Measurements from ENCODE around the gene PRKCH.

PRKCH gene

DNA sequence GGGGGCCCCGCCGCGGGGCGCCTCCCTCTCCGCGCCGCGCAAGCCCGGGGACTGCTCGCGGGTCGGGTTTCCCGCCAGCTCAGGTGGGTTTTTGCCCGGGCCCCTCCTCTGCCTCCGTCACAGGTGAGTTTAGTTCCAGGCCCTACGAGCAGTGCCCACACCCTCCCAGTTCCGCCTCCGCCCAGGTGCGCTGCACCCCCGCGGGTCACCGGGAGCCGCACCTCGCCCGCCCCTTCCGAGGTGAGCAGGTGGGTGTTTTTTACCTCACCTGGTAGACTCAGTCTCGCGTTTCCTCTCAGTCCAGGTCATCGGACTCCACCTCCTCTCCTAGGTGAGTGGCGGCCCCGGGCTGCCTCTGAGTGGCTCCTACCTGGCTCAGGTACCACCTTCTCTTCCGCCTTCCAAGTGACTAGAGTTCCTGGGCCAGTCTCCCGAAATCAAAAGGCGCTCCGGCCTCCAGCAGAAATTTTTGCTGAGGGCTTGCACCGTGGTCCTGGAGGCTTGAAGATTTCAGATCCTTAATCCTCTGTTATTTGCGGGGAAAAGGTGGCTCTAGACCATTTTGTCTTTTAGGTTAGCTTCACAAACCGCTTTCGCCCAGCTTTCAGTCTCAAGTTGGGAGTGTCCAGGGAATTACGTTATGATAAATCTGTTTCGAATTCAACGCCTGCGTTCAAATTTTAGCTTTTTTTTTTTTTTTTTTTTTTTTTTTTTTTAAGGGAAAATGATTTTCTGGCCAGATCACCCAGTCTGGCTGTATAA is 40.0 kb upstream of the PRKCH start, which contains the start of gene TMEM30B:
TSS of gene TMEM30B (minus strand) at position 153 of the 762 bp plus-strand sequence. CDS start 191 bp downstream, outside the sequence.
- FAIRE-seq, result no peak
- no peak for DNase-seq (ENCODE audit: insufficient read length, low spot score)
- TF ChIP-seq, protein P1, sequence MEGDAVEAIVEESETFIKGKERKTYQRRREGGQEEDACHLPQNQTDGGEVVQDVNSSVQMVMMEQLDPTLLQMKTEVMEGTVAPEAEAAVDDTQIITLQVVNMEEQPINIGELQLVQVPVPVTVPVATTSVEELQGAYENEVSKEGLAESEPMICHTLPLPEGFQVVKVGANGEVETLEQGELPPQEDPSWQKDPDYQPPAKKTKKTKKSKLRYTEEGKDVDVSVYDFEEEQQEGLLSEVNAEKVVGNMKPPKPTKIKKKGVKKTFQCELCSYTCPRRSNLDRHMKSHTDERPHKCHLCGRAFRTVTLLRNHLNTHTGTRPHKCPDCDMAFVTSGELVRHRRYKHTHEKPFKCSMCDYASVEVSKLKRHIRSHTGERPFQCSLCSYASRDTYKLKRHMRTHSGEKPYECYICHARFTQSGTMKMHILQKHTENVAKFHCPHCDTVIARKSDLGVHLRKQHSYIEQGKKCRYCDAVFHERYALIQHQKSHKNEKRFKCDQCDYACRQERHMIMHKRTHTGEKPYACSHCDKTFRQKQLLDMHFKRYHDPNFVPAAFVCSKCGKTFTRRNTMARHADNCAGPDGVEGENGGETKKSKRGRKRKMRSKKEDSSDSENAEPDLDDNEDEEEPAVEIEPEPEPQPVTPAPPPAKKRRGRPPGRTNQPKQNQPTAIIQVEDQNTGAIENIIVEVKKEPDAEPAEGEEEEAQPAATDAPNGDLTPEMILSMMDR (IDR thresholded peaks at IDR 0.05; ENCODE audit: insufficient read depth, missing control alignments), result no peak

DNA sequence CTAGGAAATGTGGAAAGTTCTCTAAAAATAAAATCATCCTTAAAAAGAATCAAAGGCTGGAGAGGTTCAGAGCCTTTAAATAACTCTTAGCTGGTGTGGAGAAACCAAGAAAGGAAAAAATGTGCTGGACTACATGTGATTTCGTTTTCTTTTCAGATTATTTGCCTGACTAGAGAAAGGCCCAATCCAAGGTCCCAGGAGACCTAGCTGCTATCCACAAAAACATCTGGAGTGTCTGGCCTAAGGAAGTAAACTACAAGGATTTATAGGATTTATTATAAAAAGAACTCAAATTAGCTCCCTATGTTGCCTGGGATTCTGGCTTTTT is 39.5 kb upstream of the PRKCH start:
- DNase-seq (ENCODE audit: insufficient read length, low spot score), result no peak
- no peak for FAIRE-seq
- TF ChIP-seq, protein P1 (IDR thresholded peaks at IDR 0.05; ENCODE audit: insufficient read depth, missing control alignments), result no peak

DNA sequence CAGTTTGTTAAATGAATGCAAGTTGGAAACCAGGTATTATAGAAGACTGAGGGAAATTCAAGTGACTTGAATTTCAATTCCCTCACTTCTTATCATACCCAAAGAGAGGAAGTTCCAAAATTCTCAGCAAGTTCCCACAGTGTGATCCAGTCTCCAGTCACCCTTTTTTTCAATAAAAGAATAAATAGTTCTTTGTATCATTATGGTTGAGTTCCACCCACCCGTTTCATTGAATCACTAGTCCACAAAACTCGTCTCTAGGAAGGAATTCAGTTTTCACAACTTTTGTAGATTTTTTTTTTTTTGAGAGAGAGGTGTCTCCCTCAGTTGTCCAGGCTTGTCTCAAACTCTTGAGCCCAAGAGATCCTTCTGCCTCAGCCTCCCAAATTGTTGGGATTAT is 38.6 kb upstream of the PRKCH start:
- TF ChIP-seq, protein P1 (IDR thresholded peaks at IDR 0.05; ENCODE audit: insufficient read depth, missing control alignments), result no peak
- DNase-seq (ENCODE audit: insufficient read length, low spot score) (no peak), FAIRE-seq (no peak)

DNA sequence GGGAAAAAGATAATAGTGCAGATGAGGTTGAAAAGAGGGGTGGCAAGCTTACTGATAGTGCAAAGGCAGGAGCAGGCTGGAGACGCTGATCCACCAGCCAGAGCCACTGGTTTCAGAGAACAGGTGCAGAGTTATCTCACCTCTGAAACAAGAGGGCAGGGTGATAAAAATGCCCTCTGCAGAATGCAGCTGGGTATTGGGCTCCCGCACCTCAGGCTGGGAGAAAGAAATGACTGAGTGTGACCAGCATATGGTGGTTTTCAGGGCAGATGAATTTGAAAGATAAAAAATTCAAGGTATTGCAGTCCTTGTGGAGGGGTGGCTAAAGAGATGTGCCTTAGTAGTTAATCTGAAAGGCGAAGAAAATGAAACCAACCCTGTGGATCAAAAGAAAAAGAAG is 37.4 kb upstream of the PRKCH start:
- TF ChIP-seq, protein P1 (IDR thresholded peaks at IDR 0.05; ENCODE audit: insufficient read depth, missing control alignments), result no peak
- FAIRE-seq (no peak), DNase-seq (ENCODE audit: insufficient read length, low spot score) (no peak)

DNA sequence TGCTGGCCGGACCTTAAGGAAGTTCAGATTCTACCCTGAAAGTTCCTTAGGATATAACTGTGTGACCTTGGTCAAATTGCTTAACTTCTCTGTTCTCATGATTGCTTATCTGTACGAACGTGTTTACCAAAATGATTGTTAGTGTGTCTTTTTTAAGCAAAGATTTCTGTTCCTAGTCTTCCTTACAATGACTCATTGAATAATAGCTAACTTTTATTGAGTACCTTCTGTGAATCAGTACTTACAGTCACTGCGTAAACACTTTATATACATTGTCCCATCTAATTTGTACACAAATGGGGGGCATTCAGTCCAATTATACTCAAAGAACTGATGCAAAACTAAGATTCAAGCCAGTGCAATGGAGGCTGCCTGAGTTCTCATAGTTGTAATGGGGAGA is 36.0 kb upstream of the PRKCH start:
- DNase-seq (ENCODE audit: insufficient read length, low spot score) (no peak), FAIRE-seq (no peak)
- TF ChIP-seq, protein P1 (IDR thresholded peaks at IDR 0.05; ENCODE audit: insufficient read depth, missing control alignments), result no peak

DNA sequence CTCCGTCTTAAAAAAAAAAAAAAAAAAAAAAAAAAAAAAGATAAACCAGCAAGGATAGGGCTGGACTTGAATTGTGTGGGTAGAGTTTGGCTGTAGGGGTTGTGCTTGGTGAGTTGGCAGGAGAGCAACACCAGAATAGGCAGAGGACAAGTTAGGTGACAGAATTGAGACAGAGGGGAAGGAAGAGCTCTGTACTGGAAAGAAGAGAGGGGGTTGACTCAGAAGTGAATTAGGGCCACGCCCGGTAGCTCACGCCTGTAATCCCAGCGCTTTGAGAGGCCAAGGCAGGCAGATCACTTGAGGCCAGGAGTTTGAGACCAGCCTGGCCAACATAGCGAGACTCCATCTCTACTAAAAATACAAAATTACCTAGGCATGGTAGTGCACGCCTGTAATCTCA is 34.2 kb upstream of the PRKCH start:
- FAIRE-seq, result no peak
- TF ChIP-seq, protein P1 (IDR thresholded peaks at IDR 0.05; ENCODE audit: insufficient read depth, missing control alignments), result no peak
- no peak for DNase-seq (ENCODE audit: insufficient read length, low spot score)

DNA sequence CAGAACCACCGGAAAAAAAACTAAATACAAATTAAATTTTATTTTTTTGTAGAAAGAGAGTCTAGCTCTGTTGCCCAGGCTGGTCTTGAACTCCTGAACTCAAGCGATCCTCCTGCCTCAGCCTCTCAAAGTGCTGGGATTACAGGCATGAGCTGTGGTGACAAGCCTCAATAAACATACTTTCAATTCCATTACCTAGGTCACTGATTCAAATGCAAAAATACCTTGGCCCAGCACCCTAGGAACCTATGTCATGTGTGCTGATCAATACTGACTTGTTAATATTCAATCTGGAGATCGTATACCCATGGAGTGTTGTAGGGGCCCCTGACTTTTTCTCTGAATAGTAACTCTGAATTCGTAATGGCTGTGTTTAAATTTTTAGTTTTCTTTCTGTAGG is 33.2 kb upstream of the PRKCH start:
- FAIRE-seq (no peak), DNase-seq (ENCODE audit: insufficient read length, low spot score) (no peak)
- TF ChIP-seq, protein P1 (IDR thresholded peaks at IDR 0.05; ENCODE audit: insufficient read depth, missing control alignments), result no peak
